Right ventricle myocardium inferior (tissue), 1 donor: ENCODE data around the gene CBLL2. TPM values are rescaled to one million over a fixed set of nuclear protein-coding genes. Genes with fewer than 3 reads are reported as not detected.
A peak's percentile ranks its signal among the peaks of the same experiment; 100 is the strongest.
"Not testable (repeated sequence)": the region's sequence is repeated elsewhere in the genome, so short reads cannot be mapped to it uniquely, and the experiment has no call there.

Experiments used
- ATAC-seq: fragments of 200-7000 bp; cut with Tn5 transposase; one replicate; pipeline ENCODE4 v1.9.1; 2020; ENCODE audit warnings: mild to moderate bottlenecking, moderate library complexity
- DNase-seq: peaks from one replicate; pipeline ENCODE4 v3.0.0; 2021; ENCODE audit errors: missing footprints
- intact Hi-C: fragments of 100-400 bp; cut with DNase I; formaldehyde crosslinking; loops from one replicate; pipeline ENCODE4 v1.11.0; 2022
- long read RNA-seq: library from polyadenylated mRNA; unstranded; transcript quantifications from one replicate; pipeline ENCODE4 v2.0.0, GENCODE V29; 2021
- total RNA-seq: library from RNA; stranded (reverse); fragmentation: NEBNext Ultra II Directional; extraction: Animal tissue kit (Norgen Biotek cat#: 25700); gene quantifications from one replicate; pipeline ENCODE4 v1.2.1, GENCODE V29; 2021
- donor health status: DM: no; HTN: yes; CAD: no; lungs with severe emphysema.

Gene CBLL2
- total RNA-seq = not detected
- long read RNA-seq = 0 reads

GRCh38 chrX:22272613-22273012 lies at the start of gene CBLL2:
Gene CBLL2, plus strand, starts transcription at chrX:22272913. Its CDS starts 79 bp downstream, at chrX:22272992.
- no peak for ATAC-seq
- DNase-seq = no peak
- intact Hi-C loops = no loop called here

- intact Hi-C loops = no loop called here
- no peak for DNase-seq
- no peak for ATAC-seq
These were observed 38.3 kb upstream of the CBLL2 start for GRCh38 chrX:22234380-22234779.

GRCh38 chrX:22237479-22237878 lies 35.2 kb upstream of the CBLL2 start:
- intact Hi-C loops = no loop called here
- ATAC-seq (no peak), DNase-seq (no peak)

- ATAC-seq (no peak), DNase-seq (no peak)
- intact Hi-C loops = no loop called here
These were observed 26.1 kb upstream of the CBLL2 start for GRCh38 chrX:22246620-22247019.

- intact Hi-C loops = no loop called here
- DNase-seq (no peak), ATAC-seq (no peak)
These were observed 25.5 kb upstream of the CBLL2 start for GRCh38 chrX:22247169-22247568.

- intact Hi-C loops = no loop called here
- DNase-seq (no peak), ATAC-seq (no peak)
These were observed 24.3 kb upstream of the CBLL2 start for GRCh38 chrX:22248401-22248800.

- intact Hi-C loops = no loop called here
- no peak for ATAC-seq
- no peak for DNase-seq
These were observed 23.3 kb upstream of the CBLL2 start for GRCh38 chrX:22249371-22249770.

- no peak for DNase-seq
- no peak for ATAC-seq
- intact Hi-C loops = no loop called here
These were observed 4.0 kb upstream of the CBLL2 start for GRCh38 chrX:22268706-22269105.

GRCh38 chrX:22273714-22274317 lies 1.1 kb downstream of the CBLL2 start:
- DNase-seq = no peak
- intact Hi-C loops = no loop called here
- no peak for ATAC-seq

GRCh38 chrX:22276781-22277180 lies 4.1 kb downstream of the CBLL2 start:
- ATAC-seq (no peak), DNase-seq (no peak)
- intact Hi-C loops = no loop called here

GRCh38 chrX:22278375-22278774 lies 5.7 kb downstream of the CBLL2 start:
- no peak for ATAC-seq
- intact Hi-C loops = no loop called here
- no peak for DNase-seq

GRCh38 chrX:22289209-22289608 lies 16.5 kb downstream of the CBLL2 start:
- intact Hi-C loops, DNase-seq, ATAC-seq: not testable (repeated sequence)

GRCh38 chrX:22296871-22297270 lies 24.2 kb downstream of the CBLL2 start:
- DNase-seq (no peak), ATAC-seq (no peak)
- intact Hi-C loops = no loop called here

GRCh38 chrX:22300130-22300529 lies 27.4 kb downstream of the CBLL2 start:
- ATAC-seq (peak; percentile 71), DNase-seq (no peak)
- intact Hi-C loops = no loop called here

- DNase-seq (no peak), ATAC-seq (no peak)
- intact Hi-C loops = no loop called here
These were observed 38.1 kb downstream of the CBLL2 start for GRCh38 chrX:22310779-22311178.

GRCh38 chrX:22313766-22314165 lies 41.1 kb downstream of the CBLL2 start:
- DNase-seq = no peak
- intact Hi-C loops = no loop called here

GRCh38 chrX:22314211-22314610 lies 41.5 kb downstream of the CBLL2 start:
- no peak for DNase-seq
- no peak for ATAC-seq
- intact Hi-C loops = no loop called here

More at GRCh38 chrX:22313766-22314165, 41.1 kb downstream of the CBLL2 start:
- ATAC-seq = no peak

GRCh38 chrX:22314692-22315091 lies 42.0 kb downstream of the CBLL2 start:
- intact Hi-C loops = no loop called here
- DNase-seq (no peak), ATAC-seq (no peak)

GRCh38 chrX:22315151-22315550 lies 42.4 kb downstream of the CBLL2 start:
- intact Hi-C loops = no loop called here
- no peak for DNase-seq
- no peak for ATAC-seq

GRCh38 chrX:22320236-22320873 lies 47.6 kb downstream of the CBLL2 start:
- DNase-seq = no peak
- ATAC-seq = no peak
- intact Hi-C loops = no loop called here

GRCh38 chrX:22323541-22323940 lies 50.8 kb downstream of the CBLL2 start:
- no peak for ATAC-seq
- no peak for DNase-seq
- intact Hi-C loops = no loop called here
